Left forelimb (tissue), 1 donor: ENCODE data around the gene SLC25A17.
"Not testable (repeated sequence)": the region's sequence is repeated elsewhere in the genome, so short reads cannot be mapped to it uniquely, and the experiment has no call there.

Source experiments
- DNase-seq: peaks from one replicate; pipeline ENCODE4 v3.0.0-alpha.2; 2018; ENCODE audit warnings: low spot score

Gene SLC25A17

GRCh38 chr22:40819599-40820140 is 524 bp upstream of the SLC25A17 start:
- DNase-seq: no peak

DNA sequence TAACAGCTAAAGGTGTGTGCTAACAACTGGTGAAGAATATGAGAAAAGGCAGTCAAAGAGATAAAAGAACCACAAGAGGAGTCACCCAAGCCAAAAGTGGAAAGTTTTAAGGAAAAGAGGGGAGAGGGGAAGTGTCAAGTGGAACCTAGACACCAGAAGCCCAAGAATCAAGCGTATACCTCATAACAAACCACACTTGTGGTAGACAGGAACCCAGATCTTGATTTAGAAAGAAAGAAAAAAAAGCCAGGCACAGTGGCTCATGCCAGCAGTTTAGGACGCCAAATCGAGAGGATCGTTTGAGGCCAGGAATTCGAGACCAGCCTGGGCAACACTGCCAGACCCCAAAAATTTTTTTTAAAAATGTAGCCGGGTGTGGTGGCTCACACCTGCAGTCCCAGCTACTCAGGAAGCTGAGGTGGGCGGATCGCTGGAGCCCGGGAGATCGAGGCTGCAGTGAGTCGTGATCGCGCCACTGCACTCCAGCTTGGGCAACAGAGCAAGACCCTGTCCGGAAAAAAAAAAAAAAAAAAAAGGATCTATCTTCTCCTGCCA is 877 bp downstream of the SLC25A17 start:
- no peak for DNase-seq

GRCh38 chr22:40817737-40818136 is 1.4 kb downstream of the SLC25A17 start:
- DNase-seq: no peak

GRCh38 chr22:40813912-40814315 is 5.2 kb downstream of the SLC25A17 start:
- DNase-seq: no peak

DNA sequence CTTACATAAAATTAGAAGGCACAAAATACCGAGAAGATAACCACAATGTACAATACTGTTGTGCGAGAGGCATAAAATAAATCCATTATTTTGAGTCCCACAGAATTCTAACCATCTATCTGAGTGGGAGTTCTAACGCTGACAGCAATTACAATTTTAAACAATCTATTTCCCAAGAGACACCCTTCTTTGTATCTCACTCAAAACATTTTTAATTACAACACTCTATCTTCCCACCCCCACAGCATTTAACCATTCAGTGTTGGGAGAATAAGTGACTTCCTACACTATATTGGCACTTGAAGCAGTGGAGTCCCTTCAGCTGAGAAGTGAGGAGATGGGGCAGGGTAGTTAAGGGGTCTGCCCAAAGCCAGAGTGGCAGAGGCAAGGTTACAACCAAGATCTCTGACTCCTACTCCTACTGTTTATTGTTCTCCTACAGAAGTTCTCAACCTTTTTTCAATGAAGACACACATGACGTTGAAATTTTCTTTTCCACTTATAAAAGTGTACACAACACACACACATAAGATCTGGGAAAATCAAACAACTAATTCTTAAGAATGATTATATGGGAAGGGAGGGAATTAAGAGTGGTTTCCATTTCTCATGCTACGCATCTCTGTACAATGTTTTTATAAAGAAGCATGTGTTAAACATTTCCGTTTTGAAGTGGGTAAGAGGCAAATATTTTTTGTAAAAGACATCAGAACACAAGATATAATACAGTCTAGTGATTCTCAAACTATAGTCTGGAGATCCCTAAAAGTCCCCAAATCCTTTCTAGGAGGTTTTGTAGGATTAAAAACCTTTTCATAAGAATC is 10.9 kb downstream of the SLC25A17 start:
- no peak for DNase-seq

DNA sequence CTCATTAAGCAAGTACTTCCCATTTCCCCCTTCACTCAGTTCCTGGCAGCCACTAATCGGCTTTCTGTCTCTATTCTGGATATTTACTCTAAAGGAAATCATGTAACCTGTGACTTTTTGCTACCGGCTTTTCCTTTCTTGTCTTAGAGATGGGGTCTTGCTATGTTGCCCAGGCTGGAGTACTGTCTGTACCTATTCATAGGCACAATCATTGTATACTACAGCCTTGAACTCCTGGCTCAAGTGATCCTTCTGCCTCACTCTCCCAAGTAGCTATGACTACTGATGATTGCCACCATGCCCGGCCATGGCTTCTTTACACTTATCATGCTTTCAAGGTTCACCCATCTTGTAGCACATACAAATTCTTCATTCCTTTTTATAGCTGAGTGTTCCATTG is 12.4 kb downstream of the SLC25A17 start:
- no peak for DNase-seq

DNA sequence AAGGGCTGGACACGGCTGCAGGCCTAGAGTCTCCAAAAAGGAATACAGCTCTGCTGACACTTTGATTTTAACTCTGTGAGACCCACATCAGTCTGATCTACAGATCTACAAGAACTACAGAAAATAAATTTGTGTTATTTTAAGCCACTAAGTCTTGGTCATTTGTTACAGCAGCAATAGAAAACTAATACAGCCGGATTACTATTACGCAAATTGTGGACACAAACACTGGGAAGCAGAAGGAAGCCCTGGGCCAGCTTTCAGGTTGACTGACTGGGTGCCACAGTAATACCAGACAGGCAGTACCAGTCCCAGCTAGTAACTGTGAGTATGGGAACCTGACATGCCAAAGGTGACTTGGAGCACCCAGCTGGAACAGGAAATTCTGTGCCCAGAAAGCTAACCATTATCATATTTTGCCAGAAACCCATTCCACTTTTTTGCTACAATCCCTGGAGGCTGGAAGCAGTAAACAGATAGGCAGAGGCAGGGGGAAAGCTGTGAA is 13.4 kb downstream of the SLC25A17 start:
- DNase-seq: no peak

GRCh38 chr22:40805239-40805638 is 13.9 kb downstream of the SLC25A17 start:
- DNase-seq: no peak

- DNase-seq: no peak
These were observed 15.8 kb downstream of the SLC25A17 start for GRCh38 chr22:40803321-40803720.

DNA sequence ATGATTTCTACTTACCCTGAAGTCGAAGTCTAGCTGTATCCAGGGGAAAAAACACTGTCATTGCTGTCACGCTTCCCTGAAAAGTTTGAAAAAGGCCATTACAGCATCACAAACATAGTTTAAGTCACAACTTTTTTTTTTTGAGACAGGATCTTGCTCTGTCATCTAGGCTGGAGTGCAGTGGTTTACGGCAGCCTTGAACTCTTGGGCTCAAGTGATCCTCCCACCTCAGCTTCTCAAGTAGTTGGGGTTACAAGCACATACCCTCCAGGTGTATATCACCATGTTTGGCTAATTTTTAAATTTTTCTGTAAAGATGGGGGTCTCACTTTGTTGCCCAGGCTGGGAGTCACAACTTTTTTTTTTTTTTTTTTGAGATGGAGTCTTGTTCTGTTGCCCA is 20.1 kb downstream of the SLC25A17 start:
- DNase-seq: no peak

GRCh38 chr22:40797427-40797826 is 21.7 kb downstream of the SLC25A17 start:
- no peak for DNase-seq

GRCh38 chr22:40792451-40792850 is 26.7 kb downstream of the SLC25A17 start:
- DNase-seq: no peak

DNA sequence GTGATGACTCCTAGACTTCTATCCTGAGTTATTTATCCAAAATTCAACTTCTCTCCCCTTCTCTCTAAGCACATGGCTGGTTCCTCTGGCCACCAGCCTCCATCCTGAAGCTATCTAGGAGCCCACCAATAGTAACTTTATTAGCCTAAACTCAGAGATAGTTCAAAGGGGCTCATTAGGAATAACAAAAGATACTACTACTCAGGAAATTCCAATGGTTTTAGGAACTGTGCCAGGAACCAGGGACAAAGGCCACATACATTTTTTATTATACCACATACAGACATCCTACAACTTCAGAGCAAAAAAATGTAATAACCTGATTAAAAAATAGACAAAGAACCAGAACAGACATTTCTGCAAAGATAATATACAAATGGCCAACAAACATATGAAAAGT is 27.9 kb downstream of the SLC25A17 start:
- no peak for DNase-seq

DNA sequence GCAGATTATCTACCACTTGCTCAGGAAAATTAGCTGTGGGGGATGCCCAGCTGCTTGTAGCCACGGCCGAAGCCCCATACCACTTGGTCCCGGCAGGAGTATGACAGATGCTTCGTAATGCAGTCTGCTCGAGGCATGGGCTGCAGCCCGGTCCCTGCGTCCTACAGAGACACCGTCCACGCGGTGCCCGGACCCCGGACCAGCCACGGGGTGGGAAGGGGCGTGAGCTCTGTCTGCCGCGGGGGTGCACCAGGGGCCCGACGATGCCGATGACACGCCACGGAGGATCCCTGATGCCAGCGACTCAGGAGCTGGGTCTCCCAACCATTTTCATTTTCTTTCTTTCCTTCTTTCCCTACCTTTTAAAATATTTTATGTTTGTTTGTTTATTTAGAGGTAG is 30.0 kb downstream of the SLC25A17 start:
- DNase-seq: no peak

GRCh38 chr22:40782521-40782920 is 36.6 kb downstream of the SLC25A17 start:
- DNase-seq: no peak

DNA sequence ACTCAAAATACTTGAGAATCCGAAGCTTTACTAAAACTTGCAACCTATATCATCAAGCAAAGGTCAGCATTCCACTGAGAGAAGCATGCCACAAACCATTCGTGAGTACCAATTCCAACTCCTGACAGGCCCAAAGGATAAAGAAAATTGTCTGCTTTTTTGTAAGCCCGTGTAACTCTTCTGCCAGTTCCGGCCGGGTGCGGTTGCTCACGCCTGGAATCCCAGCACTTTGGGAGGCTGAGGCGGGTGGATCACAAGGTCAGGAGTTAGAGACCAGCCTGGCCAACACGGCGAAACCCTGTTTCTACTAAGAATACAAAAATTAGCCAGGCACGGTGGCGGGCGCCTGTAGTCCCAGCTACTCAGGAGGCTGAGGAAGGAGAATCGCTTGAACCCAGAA is 37.4 kb downstream of the SLC25A17 start:
- not testable (repeated sequence) for DNase-seq

- no peak for DNase-seq
These were observed 49.4 kb downstream of the SLC25A17 start for GRCh38 chr22:40769761-40770160.

DNA sequence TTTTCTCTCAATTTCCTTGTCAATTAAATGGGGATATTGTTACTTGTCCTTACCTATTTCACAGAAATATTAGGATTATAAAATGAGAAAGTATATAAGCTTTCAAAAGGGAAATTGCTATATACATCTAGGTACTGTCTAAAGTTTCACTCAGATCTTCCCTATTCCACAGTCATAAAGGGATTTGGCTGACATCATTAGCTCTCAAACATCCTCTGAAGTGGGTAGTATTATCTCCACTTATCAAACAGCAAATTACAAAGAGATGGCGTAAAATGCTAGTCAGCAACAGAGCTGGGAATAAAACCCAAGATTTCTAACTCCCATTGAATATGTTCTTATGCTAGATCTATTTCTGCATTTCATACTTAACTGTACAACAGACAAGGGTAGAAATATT is 50.9 kb downstream of the SLC25A17 start:
- DNase-seq: no peak

GRCh38 chr22:40766956-40767355 is 52.2 kb downstream of the SLC25A17 start:
- DNase-seq: no peak

GRCh38 chr22:40764763-40765441 is 54.2 kb downstream of the SLC25A17 start:
- no peak for DNase-seq

DNA sequence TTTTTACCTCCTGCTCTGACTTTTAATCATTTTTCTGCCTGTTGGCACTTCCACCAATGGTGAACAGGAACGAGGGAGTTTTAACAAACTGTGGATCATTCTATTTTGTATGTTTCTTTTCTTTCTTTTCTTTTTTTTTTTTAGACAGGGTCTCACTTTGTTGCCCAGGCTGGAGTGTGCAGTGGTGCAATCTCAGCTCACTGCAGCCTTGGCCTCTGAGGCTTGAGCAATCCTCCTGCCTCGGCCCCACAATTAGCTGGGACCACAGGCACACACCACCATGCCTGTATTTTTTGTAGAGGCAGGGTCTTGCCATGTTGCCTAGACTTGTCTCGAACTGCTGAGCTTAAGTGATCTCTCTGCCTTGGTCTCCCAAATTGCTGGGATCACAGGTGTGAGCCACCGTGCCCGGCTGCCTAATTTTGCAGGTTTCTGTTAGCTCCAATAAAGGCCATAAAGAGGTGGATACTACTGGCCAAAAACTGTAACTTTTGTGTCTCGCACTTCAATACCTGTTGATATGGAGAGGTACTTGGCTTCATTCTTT is 59.8 kb downstream of the SLC25A17 start:
- DNase-seq: no peak

- DNase-seq: not testable (repeated sequence)
These were observed 60.3 kb downstream of the SLC25A17 start for GRCh38 chr22:40758851-40759250.
